Right kidney (tissue), 1 donor: ENCODE measurements around the gene AKAP9.
"Not testable (repeated sequence)": the region's sequence is repeated elsewhere in the genome, so short reads cannot be mapped to it uniquely, and the experiment has no call there.

Source experiments
- DNase-seq: peaks from one replicate; pipeline ENCODE4 v3.0.0-alpha.2; 2016

AKAP9 gene

GRCh38 chr7:91944970-91945369 lies 4.3 kb downstream of the AKAP9 start:
- not testable (repeated sequence) for DNase-seq

- no peak for DNase-seq
Observed at GRCh38 chr7:91945476-91945875, 4.8 kb downstream of the AKAP9 start.

GRCh38 chr7:91946549-91946948 lies 5.9 kb downstream of the AKAP9 start:
- DNase-seq = no peak

GRCh38 chr7:91947948-91948347 lies 7.3 kb downstream of the AKAP9 start:
- no peak for DNase-seq

GRCh38 chr7:91949221-91950009 lies 8.8 kb downstream of the AKAP9 start:
- DNase-seq = no peak

- no peak for DNase-seq
Observed at GRCh38 chr7:91953618-91954017, 13.0 kb downstream of the AKAP9 start.

- not testable (repeated sequence) for DNase-seq
Observed at GRCh38 chr7:91956464-91956863, 15.8 kb downstream of the AKAP9 start.

GRCh38 chr7:91957232-91957631 lies 16.6 kb downstream of the AKAP9 start:
- no peak for DNase-seq

GRCh38 chr7:91957823-91958222 lies 17.2 kb downstream of the AKAP9 start:
- DNase-seq = no peak

- DNase-seq = no peak
Observed at GRCh38 chr7:91959023-91959422, 18.4 kb downstream of the AKAP9 start.

- DNase-seq = no peak
Observed at GRCh38 chr7:91961816-91962215, 21.2 kb downstream of the AKAP9 start.

- no peak for DNase-seq
Observed at GRCh38 chr7:91962419-91962818, 21.8 kb downstream of the AKAP9 start.

- DNase-seq = not testable (repeated sequence)
Observed at GRCh38 chr7:91967513-91967912, 26.9 kb downstream of the AKAP9 start.

GRCh38 chr7:91973639-91974038 lies 33.0 kb downstream of the AKAP9 start:
- no peak for DNase-seq

GRCh38 chr7:91974066-91974465 lies 33.4 kb downstream of the AKAP9 start:
- DNase-seq = no peak

GRCh38 chr7:91976743-91977142 lies 36.1 kb downstream of the AKAP9 start:
- no peak for DNase-seq

- no peak for DNase-seq
Observed at GRCh38 chr7:91979590-91979989, 38.9 kb downstream of the AKAP9 start.

- DNase-seq = not testable (repeated sequence)
Observed at GRCh38 chr7:91982352-91982751, 41.7 kb downstream of the AKAP9 start.

- DNase-seq = no peak
Observed at GRCh38 chr7:91988213-91988612, 47.6 kb downstream of the AKAP9 start.

GRCh38 chr7:91993976-91994375 lies 53.3 kb downstream of the AKAP9 start:
- no peak for DNase-seq

GRCh38 chr7:91995391-91996105 lies 54.9 kb downstream of the AKAP9 start:
- no peak for DNase-seq

GRCh38 chr7:91999631-92000565 lies 59.2 kb downstream of the AKAP9 start:
- DNase-seq = no peak

- DNase-seq = no peak
Observed at GRCh38 chr7:92002720-92003119, 62.1 kb downstream of the AKAP9 start.
